ENCODE results near the gene KCNK7.

DNA sequence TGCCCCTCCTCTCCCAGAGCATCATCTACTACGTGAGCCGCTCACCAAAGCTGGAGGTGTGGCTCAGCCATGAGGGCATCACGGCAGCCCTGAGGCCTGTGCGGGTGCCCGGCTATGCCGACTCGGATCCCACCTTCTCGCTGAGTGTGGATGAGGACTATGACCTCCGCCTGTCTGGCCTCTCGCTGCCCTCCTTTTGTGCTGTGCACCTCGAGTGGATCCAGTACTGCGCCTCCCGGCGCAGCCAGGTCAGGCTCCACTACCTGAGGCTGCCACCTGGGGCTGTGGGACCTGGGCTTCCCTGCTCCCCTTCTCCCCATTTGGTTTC is 38.5 kb upstream of the KCNK7 start:
- TF ChIP-seq POLR2A (IDR thresholded peaks at IDR 0.05): no peak
- TF ChIP-seq, protein P1, sequence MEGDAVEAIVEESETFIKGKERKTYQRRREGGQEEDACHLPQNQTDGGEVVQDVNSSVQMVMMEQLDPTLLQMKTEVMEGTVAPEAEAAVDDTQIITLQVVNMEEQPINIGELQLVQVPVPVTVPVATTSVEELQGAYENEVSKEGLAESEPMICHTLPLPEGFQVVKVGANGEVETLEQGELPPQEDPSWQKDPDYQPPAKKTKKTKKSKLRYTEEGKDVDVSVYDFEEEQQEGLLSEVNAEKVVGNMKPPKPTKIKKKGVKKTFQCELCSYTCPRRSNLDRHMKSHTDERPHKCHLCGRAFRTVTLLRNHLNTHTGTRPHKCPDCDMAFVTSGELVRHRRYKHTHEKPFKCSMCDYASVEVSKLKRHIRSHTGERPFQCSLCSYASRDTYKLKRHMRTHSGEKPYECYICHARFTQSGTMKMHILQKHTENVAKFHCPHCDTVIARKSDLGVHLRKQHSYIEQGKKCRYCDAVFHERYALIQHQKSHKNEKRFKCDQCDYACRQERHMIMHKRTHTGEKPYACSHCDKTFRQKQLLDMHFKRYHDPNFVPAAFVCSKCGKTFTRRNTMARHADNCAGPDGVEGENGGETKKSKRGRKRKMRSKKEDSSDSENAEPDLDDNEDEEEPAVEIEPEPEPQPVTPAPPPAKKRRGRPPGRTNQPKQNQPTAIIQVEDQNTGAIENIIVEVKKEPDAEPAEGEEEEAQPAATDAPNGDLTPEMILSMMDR (IDR thresholded peaks at IDR 0.05): no peak

Measured in uterus (tissue), 2 donors.